Tibial nerve (tissue), 4 donors: ENCODE results near the gene EGFLAM.

ENCODE experiments used
- EP300 ChIP-seq, 2 donors: sonication (generic); formaldehyde crosslinking; IDR thresholded peaks; one replicate each; pipeline ENCODE4 v1.6.1; 2017; ENCODE audit warnings: antibody characterized with exemption in 2 of 2, mild to moderate bottlenecking in 1 of 2
- POLR2A ChIP-seq, 2 donors: fragments of 450-650 bp; IDR thresholded peaks; one replicate each; pipeline ENCODE4 v1.6.1; 2017; ENCODE audit warnings: antibody characterized with exemption in 2 of 2, mild to moderate bottlenecking in 2 of 2, moderate library complexity in 2 of 2
- TF ChIP-seq, protein P1 (sequence below), 5 experiments: fragments of 200-600 bp in 3 of 5; fragments of 450-650 bp in 2 of 5; sonication (generic) in 3 of 5; IDR thresholded peaks; one replicate each; pipeline ENCODE4 v1.5.1; 2016 to 2019; ENCODE audit warnings: antibody characterized with exemption in 5 of 5, mild to moderate bottlenecking in 3 of 5, moderate library complexity in 2 of 5

DNA sequence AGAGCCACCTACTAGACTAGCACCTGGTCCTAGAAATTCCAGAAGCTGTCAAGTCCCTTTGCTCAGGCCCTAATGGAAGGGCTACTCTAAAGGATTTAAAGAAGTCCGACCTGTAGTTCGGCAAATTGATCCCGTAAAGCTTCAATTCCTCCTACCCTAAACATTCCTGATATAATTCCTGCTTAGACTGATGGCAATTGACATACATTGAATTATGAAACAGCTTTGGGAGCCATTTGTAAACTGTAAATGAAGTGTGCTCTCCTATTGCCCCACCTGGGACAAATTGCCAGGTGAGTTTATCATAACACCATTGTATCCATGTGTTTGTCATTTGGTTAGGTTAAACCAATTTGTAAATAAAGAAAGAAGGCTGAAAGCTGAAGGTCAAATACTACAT is 104.4 kb downstream of the EGFLAM start:
- TF ChIP-seq, protein P1, sequence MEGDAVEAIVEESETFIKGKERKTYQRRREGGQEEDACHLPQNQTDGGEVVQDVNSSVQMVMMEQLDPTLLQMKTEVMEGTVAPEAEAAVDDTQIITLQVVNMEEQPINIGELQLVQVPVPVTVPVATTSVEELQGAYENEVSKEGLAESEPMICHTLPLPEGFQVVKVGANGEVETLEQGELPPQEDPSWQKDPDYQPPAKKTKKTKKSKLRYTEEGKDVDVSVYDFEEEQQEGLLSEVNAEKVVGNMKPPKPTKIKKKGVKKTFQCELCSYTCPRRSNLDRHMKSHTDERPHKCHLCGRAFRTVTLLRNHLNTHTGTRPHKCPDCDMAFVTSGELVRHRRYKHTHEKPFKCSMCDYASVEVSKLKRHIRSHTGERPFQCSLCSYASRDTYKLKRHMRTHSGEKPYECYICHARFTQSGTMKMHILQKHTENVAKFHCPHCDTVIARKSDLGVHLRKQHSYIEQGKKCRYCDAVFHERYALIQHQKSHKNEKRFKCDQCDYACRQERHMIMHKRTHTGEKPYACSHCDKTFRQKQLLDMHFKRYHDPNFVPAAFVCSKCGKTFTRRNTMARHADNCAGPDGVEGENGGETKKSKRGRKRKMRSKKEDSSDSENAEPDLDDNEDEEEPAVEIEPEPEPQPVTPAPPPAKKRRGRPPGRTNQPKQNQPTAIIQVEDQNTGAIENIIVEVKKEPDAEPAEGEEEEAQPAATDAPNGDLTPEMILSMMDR (IDR thresholded peaks at IDR 0.05) = no peak
- TF ChIP-seq POLR2A (IDR thresholded peaks at IDR 0.05) (no peak), EP300 (IDR thresholded peaks at IDR 0.05) (no peak)
